Measurements from ENCODE around the gene SOX9. TPM values are rescaled to one million over a fixed set of nuclear protein-coding genes. Genes with fewer than 3 reads are reported as not detected.
"Not testable (repeated sequence)": the region's sequence is repeated elsewhere in the genome, so short reads cannot be mapped to it uniquely, and the experiment has no call there.

Gene SOX9
- total RNA-seq, 1 experiment from 2014 or later: 11.3 TPM

DNA sequence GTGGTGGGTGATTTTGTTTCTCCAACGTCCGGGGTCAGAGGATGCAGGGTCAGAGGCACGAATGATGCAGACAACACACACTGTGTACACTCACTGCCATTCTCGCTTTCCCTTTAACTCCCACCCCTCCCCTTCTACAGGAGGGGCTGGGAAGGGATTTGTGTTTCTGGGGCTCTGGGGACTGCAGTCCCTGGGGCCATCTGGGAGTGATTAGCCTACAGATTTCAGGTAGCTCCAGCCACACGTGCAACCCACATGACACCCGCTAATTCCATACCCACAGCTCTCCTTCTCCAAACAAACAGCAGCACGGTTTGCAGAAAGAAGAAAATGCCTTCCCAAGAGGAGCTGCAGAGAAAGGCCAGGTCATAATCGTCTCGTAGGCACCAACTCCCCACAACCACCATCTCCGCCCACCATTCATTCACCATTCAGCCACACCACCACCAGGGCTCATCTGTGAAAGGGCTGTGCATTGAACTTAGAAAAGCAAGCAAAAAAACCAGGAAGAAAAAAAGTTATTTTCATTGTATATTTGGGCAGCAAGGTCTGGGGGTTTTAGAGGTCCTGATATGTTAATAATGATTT lies 9.4 kb upstream of the SOX9 start:
- no peak for DNase-seq (ENCODE audit: low read depth)

DNA sequence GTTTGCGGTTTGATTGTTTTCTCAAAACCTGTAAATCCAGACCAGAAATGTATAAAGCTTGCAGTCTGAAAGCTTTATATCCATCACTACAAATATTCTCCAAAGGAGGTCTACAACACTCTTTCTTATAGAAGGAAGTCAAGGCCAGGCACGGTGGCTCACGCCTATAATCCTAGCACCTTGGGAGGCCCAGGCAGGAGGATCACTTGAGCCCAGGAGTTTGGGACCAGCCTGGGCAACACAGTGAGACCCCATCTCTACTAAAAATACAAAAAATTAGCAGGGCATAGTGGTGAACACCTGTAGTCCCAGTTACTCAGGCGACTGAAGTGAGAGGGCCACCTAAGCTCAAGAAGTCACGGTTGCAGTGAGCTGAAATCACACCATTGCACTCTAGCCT lies 8.9 kb upstream of the SOX9 start:
- not testable (repeated sequence) for DNase-seq (ENCODE audit: low read depth)

DNA sequence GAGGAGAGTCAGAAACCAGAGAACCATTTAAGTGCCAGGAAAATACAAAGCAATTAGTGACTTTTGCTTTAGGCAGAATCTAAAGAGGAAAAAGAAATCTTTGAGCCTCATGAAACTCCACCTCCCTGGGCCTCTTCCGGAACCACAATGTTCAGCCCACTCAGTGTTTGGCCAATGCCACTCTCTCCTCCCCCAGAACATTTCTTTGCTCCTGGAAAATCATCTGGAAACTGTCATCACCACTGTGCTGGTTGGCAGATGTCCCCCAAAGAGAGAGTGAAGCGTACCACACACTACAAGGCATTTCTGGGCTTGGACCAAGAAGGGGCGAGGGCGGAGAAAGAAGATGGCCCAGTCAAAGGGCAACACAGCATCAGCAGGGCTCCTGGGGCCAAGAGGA lies 7.1 kb upstream of the SOX9 start:
- no peak for DNase-seq (ENCODE audit: low read depth)

GRCh38 chr17:72115781-72116525 lies 4.9 kb upstream of the SOX9 start:
- DNase-seq (ENCODE audit: low read depth): no peak

DNA sequence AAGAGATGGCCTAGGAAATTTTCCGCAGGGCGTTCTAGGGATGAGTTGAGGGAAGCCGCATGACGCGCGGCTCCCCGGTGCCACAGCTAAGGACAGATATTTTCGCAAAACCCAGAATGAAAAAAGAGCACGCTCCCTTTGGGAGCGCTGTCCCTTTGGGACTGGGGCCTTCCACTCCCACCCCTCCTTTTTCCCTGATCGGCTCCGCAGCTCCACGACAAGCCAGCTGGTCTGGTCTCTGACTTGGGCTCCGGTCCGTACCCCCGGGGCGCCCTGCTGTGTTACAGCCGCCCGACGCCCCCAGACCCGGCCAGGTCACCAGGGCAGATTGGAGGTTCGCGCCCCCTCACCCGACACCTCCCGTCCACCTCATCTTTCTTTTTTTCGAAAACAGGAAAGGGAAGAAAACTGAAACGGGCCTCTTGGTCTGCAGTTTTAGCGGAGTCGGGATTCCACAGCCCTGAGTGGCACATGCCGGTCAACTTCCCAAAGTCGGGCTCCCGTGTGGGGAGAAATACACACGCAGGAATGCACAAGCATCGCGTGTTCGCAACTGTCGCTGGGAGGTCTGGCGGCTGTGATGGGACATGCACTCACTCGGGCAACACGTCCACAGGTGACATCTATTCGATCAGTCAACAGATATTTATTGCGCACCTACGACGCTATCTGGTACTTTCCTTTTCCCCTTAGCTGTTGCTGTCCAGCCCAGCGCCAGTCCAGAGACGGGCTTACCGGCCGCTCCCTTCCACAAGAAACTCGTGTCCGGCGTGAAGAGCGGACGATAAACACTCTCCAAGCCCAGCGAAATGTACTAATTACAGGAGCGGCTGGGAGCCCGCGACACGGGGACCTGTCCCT lies 3.9 kb upstream of the SOX9 start:
- no peak for DNase-seq (ENCODE audit: low read depth)

GRCh38 chr17:72117535-72118334 lies 3.1 kb upstream of the SOX9 start:
- DNase-seq (ENCODE audit: low read depth): no peak

- peak; percentile 80 for DNase-seq (ENCODE audit: low read depth)
Measured at GRCh38 chr17:72118335-72119076, 2.3 kb upstream of the SOX9 start.

DNA sequence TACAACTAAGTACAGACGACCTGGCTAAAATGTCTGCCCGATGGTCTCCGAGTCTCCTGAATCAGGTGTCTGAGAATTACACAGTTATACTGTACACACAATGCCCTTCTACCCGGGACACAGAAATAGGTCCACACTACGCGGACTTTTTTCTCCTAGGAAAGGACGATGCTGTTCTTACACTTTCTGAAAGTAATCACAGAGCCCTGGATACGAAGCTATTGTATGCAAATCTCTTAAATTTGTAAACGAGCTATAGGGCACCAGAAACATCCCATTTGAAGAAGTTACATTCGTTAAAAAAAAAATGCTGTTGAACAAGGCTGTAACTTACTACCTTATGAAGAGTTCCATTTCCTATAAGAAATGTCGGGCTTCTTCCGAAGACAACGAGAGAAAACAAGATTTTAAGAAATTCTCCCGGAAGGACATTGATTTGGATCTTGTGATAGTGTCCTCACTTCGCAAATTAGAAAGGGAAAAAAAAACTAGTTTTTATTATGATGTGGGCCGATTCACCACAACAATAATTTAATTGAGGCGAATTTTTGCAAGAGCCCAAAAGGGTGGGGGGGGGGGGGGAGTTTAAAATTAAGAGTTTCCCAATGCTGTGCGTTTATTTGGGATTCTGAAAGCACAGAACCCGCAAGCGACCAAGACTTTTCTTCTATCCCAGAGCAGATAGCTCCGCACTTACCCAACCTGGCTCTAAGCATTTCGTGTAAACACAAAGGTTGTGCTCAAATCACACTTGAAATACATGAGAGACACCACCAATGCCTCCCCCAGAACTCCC lies 1.5 kb upstream of the SOX9 start:
- DNase-seq (ENCODE audit: low read depth): no peak

- DNase-seq (ENCODE audit: low read depth): peak; percentile 76
Measured at GRCh38 chr17:72119873-72120641, 763 bp upstream of the SOX9 start.

GRCh38 chr17:72121164-72122009 lies 567 bp downstream of the SOX9 start:
- DNase-seq (ENCODE audit: low read depth): peak; percentile 62

DNA sequence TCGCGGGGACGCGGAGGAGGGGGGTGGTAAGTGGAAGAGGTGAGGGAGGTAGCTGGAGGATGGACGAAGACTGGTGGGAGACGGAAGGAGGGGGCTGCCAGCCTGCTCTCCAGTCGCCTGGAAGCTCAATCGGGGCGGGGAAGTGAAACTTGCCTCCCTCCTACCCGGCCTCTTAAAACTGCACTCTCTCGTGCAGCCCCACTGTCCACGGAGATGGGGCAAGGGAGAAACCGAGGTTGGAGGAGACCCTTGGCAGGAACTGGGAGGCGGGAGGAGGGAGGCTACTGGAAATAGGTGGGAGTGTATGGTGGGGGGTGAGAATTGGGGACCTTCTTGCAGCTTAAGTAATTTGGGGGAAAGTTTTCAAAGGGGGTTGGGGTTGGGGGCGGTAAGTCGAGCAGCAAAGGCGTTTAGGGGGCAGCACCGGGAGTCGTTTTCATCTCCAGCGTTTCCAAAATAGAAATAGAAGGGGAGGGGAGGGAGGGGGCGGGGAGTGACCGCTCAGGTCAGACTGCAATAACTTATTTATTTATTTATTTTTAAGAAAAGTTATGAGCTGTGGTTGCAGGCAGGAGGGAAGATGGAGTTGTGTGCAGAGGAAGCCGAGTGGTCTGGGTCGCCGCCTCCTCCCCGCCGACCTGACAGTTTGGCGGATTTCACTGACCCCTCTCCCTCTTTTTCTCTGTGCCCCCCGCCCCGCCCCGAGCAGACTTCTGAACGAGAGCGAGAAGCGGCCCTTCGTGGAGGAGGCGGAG lies 1.4 kb downstream of the SOX9 start:
- DNase-seq (ENCODE audit: low read depth): peak; percentile 32

DNA sequence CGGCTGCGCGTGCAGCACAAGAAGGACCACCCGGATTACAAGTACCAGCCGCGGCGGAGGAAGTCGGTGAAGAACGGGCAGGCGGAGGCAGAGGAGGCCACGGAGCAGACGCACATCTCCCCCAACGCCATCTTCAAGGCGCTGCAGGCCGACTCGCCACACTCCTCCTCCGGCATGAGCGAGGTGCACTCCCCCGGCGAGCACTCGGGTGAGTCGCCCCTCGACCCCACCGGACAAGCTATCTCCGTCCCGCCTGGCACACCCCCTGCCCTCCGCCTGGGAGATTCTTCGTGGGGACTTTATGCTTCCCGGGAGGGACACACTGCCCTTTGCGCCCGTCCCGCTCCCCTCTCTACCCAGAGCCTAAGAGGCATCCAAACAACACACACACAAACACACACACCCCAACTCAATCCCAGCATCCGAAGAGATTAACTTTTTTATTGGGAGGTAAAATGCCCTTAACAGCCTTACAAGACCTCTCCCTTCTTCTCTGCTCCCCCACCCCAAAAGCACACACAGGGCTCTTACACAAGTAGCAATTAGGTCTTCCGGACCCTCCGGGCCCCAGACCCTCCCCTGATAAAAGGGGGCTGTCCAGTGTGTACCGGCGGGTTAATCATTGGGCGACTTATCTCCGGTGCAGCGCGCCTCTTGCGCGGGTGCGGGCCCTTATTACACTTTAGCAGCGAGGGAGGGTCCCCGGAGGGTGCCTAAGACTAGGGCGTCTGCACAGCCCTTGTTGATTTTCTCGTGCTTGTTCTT lies 2.1 kb downstream of the SOX9 start:
- peak; percentile 59 for DNase-seq (ENCODE audit: low read depth)

DNA sequence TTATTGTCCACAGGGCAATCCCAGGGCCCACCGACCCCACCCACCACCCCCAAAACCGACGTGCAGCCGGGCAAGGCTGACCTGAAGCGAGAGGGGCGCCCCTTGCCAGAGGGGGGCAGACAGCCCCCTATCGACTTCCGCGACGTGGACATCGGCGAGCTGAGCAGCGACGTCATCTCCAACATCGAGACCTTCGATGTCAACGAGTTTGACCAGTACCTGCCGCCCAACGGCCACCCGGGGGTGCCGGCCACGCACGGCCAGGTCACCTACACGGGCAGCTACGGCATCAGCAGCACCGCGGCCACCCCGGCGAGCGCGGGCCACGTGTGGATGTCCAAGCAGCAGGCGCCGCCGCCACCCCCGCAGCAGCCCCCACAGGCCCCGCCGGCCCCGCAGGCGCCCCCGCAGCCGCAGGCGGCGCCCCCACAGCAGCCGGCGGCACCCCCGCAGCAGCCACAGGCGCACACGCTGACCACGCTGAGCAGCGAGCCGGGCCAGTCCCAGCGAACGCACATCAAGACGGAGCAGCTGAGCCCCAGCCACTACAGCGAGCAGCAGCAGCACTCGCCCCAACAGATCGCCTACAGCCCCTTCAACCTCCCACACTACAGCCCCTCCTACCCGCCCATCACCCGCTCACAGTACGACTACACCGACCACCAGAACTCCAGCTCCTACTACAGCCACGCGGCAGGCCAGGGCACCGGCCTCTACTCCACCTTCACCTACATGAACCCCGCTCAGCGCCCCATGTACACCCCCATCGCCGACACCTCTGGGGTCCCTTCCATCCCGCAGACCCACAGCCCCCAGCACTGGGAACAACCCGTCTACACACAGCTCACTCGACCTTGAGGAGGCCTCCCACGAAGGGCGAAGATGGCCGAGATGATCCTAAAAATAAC lies 3.0 kb downstream of the SOX9 start:
- DNase-seq (ENCODE audit: low read depth): no peak

- no peak for DNase-seq (ENCODE audit: low read depth)
Measured at GRCh38 chr17:72124438-72124775, 3.6 kb downstream of the SOX9 start.

- DNase-seq (ENCODE audit: low read depth): no peak
Measured at GRCh38 chr17:72125226-72125651, 4.4 kb downstream of the SOX9 start.

GRCh38 chr17:72125742-72126141 lies 4.9 kb downstream of the SOX9 start:
- peak; percentile 23 for DNase-seq (ENCODE audit: low read depth)

Data from LHCN-M2 (cell line).